Heart right ventricle (tissue), 16 donors: ENCODE results near the gene TXNDC15. TPM values are rescaled to one million over a fixed set of nuclear protein-coding genes. Genes with fewer than 3 reads are reported as not detected.

ENCODE experiments used
- ATAC-seq, 8 donors: fragments of 200-7000 bp; cut with Tn5 transposase; one replicate each; pipeline ENCODE4 v1.9.1; 2020; ENCODE audit warnings: mild to moderate bottlenecking in 8 of 8, moderate library complexity in 8 of 8, moderate number of reproducible peaks in 1 of 8
- DNase-seq, 2 donors: peaks; one replicate each; pipeline ENCODE4 v3.0.0-alpha.2; 2020
- H3K27ac ChIP-seq, 10 donors: fragments of 200-600 bp; sonication (generic) in 2 of 10; one replicate each; pipeline versions ENCODE4 v1.5.0 to v1.8.0; 2020 to 2022; ENCODE audit warnings: mild to moderate bottlenecking in 3 of 10
- H3K27me3 ChIP-seq, 7 donors: fragments of 200-600 bp; one replicate each; pipeline ENCODE4 v1.8.0; 2021 to 2022; ENCODE audit warnings: mild to moderate bottlenecking in 2 of 7
- H3K36me3 ChIP-seq, 9 donors: fragments of 200-600 bp; sonication (generic) in 1 of 9; one replicate each; pipeline versions ENCODE4 v1.5.0 to v1.8.0; 2020 to 2022; ENCODE audit warnings: mild to moderate bottlenecking in 2 of 9
- H3K4me1 ChIP-seq, 9 donors: fragments of 200-600 bp; sonication (generic) in 1 of 9; one replicate each; pipeline versions ENCODE4 v1.5.0 to v1.8.0; 2020 to 2022; ENCODE audit warnings: mild to moderate bottlenecking in 4 of 9
- H3K4me3 ChIP-seq, 10 donors: fragments of 200-600 bp; sonication (generic) in 2 of 10; one replicate each; pipeline versions ENCODE4 v1.5.0 to v1.8.0; 2020 to 2022; ENCODE audit warnings: mild to moderate bottlenecking in 7 of 10, moderate library complexity in 2 of 10
- H3K9me3 ChIP-seq, 11 donors: fragments of 200-600 bp in 10 of 11; sonication (generic) in 2 of 11; one replicate each; pipeline versions ENCODE4 v1.5.0 to v1.8.0; 2013 to 2022; ENCODE audit warnings: mild to moderate bottlenecking in 2 of 11, control low read depth in 1 of 11, moderate library complexity in 1 of 11
- WGBS, 2 donors: extraction: QIAGEN DNeasy Blood & Tissue Kit; methylation state at CpG; one replicate each; pipeline ENCODE4 v1.1.7; 2013; ENCODE audit warnings: inconsistent platforms in 1 of 2; 5-methylcytosine and 5-hydroxymethylcytosine counted together
- intact Hi-C, 10 donors: fragments of 100-400 bp; cut with DNase I; formaldehyde crosslinking; loops; one replicate each; pipeline versions ENCODE4 v1.11.1 to v1.14.2; 2022
- polyA plus RNA-seq, 2 donors: library from polyadenylated mRNA; stranded (reverse); fragments of 200-250 nt; gene quantifications; one replicate each; pipeline ENCODE4 v1.2.3, GENCODE V29; 2013
- total RNA-seq, 10 donors: library from RNA; stranded (reverse); fragmentation: NEBNext Ultra II Directional in 3 of 10; extraction: Animal tissue kit (Norgen Biotek cat#: 25700) in 3 of 10; gene quantifications; one replicate each; pipeline versions ENCODE4 v1.2.1 to v1.2.4, GENCODE V29; 2021 to 2023
- TF ChIP-seq, protein P1 (sequence below), 9 donors: fragments of 200-600 bp; sonication (generic) in 2 of 9; IDR thresholded peaks; one replicate each; pipeline versions ENCODE4 v1.5.0 to v1.8.0; 2021 to 2022; ENCODE audit warnings: antibody characterized with exemption in 9 of 9, mild to moderate bottlenecking in 5 of 9, moderate library complexity in 1 of 9
- donor health status: Arrhythmogenic right ventricular cardiomyopathy.
- donor health status: ischemic (EF 13 %, LVEDD 7.1; RV severe dilation, severe dysfunction).
- donor health status: healthy with polysubstance abuse.
- donor health status: DM: no; HTN: yes; CAD: no.
- donor health status: DM: no; HTN: no; CAD: no.
- donor health status: ischemic (EF 25% LVEDD 6.9; RV normal size, moderate dysfunction).
- donor health status: ischemic (EF 25% LVEDD 5.7; RV mildly dilated, moderate dysfunction).
- donor health status: healthy.
- donor health status: DM: yes; HTN: yes; CAD: no.
- donor health status: Ischemic cardiomyopathy.
- donor health status: ischemic (EF 35%, LVEDD 5.7; RV mildly dilated, moderate dysfunction).
- donor health status: nonischemic (EF 11% LVEDD 7.7; RV severe dilation, severe dysfunction).
- donor health status: DM: yes; HTN: yes; CAD: no.
- donor health status: PGD.
- donor health status: ischemic (EF 29% LVEDD 5.4; RV normal size, mild dysfunction).
- donor health status: nonischemic (EF 23%, LVEDD 6.1; RV moderate dilation, normal function).

Gene TXNDC15
- total and polyA plus RNA-seq, 12 donors, result 37.5 to 72.7 (median 58.2) TPM

DNA sequence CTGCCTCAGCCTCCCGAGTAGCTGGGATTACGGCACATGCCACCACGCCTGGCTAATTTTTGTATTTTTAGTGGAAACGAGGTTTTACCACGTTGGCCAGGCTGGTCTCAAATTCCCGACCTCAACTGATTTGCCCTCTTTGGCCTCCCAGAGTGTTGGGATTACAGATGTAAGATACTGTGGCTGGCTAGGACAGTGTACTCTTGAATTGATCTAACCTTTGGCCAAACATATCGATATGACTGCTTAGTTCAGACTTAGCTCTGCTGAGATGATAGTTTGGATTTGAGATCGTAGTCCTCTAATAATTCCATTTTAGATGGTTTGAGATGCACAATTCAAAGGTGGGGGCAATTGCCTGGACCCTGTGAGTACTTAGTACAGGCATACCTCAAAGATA lies 15.2 kb downstream of the TXNDC15 start:
- TF ChIP-seq, protein P1, sequence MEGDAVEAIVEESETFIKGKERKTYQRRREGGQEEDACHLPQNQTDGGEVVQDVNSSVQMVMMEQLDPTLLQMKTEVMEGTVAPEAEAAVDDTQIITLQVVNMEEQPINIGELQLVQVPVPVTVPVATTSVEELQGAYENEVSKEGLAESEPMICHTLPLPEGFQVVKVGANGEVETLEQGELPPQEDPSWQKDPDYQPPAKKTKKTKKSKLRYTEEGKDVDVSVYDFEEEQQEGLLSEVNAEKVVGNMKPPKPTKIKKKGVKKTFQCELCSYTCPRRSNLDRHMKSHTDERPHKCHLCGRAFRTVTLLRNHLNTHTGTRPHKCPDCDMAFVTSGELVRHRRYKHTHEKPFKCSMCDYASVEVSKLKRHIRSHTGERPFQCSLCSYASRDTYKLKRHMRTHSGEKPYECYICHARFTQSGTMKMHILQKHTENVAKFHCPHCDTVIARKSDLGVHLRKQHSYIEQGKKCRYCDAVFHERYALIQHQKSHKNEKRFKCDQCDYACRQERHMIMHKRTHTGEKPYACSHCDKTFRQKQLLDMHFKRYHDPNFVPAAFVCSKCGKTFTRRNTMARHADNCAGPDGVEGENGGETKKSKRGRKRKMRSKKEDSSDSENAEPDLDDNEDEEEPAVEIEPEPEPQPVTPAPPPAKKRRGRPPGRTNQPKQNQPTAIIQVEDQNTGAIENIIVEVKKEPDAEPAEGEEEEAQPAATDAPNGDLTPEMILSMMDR (IDR thresholded peaks at IDR 0.05), result no peak
- peaks cover 0 to 64% (median 9%) of the 10 kb centered on the region in 9 donors for H3K36me3 ChIP-seq
- ATAC-seq, result no peak
- H3K9me3 ChIP-seq, result no peaks in the 10 kb centered on the region
- no peaks in the 10 kb centered on the region for H3K27me3 ChIP-seq
- H3K4me1 ChIP-seq, result no peaks in the 10 kb centered on the region
- intact Hi-C loops, result no loop called here
- no peak overlapping the region for H3K27ac ChIP-seq
- DNase-seq, result no peak
- H3K4me3 ChIP-seq, result no peak overlapping the region
- WGBS, 2 donors, result 96 to 98% methylated on average over 8 of the region's 8 CpGs

DNA sequence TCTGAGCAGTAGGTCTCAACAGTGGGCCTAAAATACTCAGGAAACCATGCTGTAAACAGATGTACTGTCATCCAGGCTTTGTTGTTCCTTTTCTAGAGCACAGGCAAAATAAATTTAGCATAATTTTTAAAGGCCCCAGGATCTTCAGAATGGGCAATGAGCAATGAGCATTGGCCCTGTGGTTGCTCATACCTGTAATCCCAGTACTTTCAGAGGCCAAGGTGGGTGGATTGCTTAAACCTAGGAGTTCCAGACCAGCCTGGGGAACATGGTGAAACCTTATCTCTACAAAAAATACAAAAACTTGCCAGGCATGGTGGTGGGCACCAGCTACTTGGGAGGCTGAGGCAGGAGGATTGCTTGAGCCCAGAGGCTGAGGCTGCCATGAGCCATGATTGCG lies 17.3 kb downstream of the TXNDC15 start:
- TF ChIP-seq, protein P1 (IDR thresholded peaks at IDR 0.05), result no peak
- peaks cover 0 to 79% (median 9%) of the 10 kb centered on the region in 9 donors for H3K36me3 ChIP-seq
- 95 to 98% methylated on average over 1 of the region's 1 CpG for WGBS, 2 donors
- H3K9me3 ChIP-seq, result no peaks in the 10 kb centered on the region
- ATAC-seq (no peak), DNase-seq (no peak)
- no peaks in the 10 kb centered on the region for H3K27me3 ChIP-seq
- intact Hi-C loops, result no loop called here
- H3K27ac ChIP-seq, result no peak overlapping the region
- no peaks in the 10 kb centered on the region for H3K4me1 ChIP-seq
- H3K4me3 ChIP-seq, result no peak overlapping the region

DNA sequence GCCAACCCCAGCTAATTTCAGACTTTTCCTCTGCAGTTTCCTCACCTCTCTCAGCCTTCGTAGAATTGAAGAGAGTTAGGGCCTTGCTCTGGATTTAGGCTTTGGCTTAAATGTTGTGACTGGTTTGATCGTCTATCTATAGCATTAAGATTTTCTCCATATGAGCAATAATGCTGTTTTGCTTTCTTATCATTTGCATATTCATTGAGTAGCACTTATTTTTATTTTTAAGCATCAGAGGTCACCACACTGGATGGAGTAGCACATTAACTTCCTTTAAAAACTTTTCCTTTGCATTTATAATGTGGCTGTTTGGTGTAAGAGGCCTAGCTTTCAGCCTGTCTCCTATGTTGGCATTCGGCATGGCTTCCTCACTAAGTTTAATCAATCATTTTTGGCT lies 18.1 kb downstream of the TXNDC15 start:
- intact Hi-C loops, result no loop called here
- no peak for ATAC-seq
- Histone ChIP-seq H3K4me3 (no peak overlapping the region), H3K36me3 (peaks cover 0 to 85% (median 9%) of the 10 kb centered on the region in 9 donors), H3K9me3 (no peaks in the 10 kb centered on the region), H3K27me3 (no peaks in the 10 kb centered on the region), H3K4me1 (no peaks in the 10 kb centered on the region), H3K27ac (no peak overlapping the region)
- 94 to 95% methylated on average over 3 of the region's 3 CpGs for WGBS, 2 donors
- TF ChIP-seq, protein P1 (IDR thresholded peaks at IDR 0.05), result no peak
- DNase-seq, result no peak

DNA sequence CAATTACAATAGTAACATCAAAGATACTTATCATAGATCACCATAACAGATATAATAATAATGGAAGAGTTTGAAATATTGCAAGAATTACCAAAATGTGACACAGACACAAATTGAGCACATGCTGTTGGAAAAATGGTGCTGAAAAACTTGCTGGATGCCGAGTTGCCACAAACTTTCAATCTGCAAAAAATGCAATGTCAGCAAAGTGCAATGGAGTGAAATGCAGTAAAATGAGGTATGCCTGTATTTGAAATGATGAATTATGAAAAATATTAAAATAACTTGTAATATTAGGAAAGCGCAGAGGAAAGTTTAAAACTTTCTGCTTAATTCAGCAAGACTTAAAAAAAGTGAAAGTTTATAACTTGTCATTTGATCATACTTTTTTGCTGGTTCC lies 18.8 kb downstream of the TXNDC15 start:
- H3K4me1 ChIP-seq, result no peaks in the 10 kb centered on the region
- ATAC-seq (no peak), DNase-seq (no peak)
- no peak overlapping the region for H3K4me3 ChIP-seq
- H3K27ac ChIP-seq, result no peak overlapping the region
- 90 to 93% methylated on average over 2 of the region's 2 CpGs for WGBS, 2 donors
- H3K9me3 ChIP-seq, result no peaks in the 10 kb centered on the region
- no peaks in the 10 kb centered on the region for H3K27me3 ChIP-seq
- TF ChIP-seq, protein P1 (IDR thresholded peaks at IDR 0.05), result no peak
- intact Hi-C loops, result no loop called here
- peaks cover 0 to 87% (median 9%) of the 10 kb centered on the region in 9 donors for H3K36me3 ChIP-seq
